ENCODE measurements around the gene OPN4. TPM values are rescaled to one million over a fixed set of nuclear protein-coding genes. Genes with fewer than 3 reads are reported as not detected.

The OPN4 gene
- total RNA-seq, 1 donor from 2014 or later = 0.18 TPM

- ATAC-seq (no peak), DNase-seq (ENCODE audit: low spot score) (no peak)
- intact Hi-C loops (cut with DNase I) = no loop called here
Observed at GRCh38 chr10:86646532-86646931, 7.8 kb upstream of the OPN4 start.

GRCh38 chr10:86646933-86647332 is 7.4 kb upstream of the OPN4 start:
- intact Hi-C loops (cut with DNase I) = no loop called here
- DNase-seq (ENCODE audit: low spot score) (no peak), ATAC-seq (no peak)

- ATAC-seq (peak; percentile 25), DNase-seq (ENCODE audit: low spot score) (no peak)
Observed at GRCh38 chr10:86647773-86648703, 6.3 kb upstream of the OPN4 start.

GRCh38 chr10:86648704-86649427 is 5.5 kb upstream of the OPN4 start:
- ATAC-seq (peak; percentile 84), DNase-seq (ENCODE audit: low spot score) (peak; percentile 82)
- intact Hi-C loops (cut with DNase I) = no loop called here

More at GRCh38 chr10:86647773-86648703, 6.3 kb upstream of the OPN4 start:
- intact Hi-C loops (cut with DNase I) = no loop called here

- ATAC-seq (peak; percentile 16), DNase-seq (ENCODE audit: low spot score) (no peak)
- intact Hi-C loops (cut with DNase I) = no loop called here
Observed at GRCh38 chr10:86649471-86650150, 4.7 kb upstream of the OPN4 start.

GRCh38 chr10:86650151-86650550 is 4.2 kb upstream of the OPN4 start:
- no peak for DNase-seq (ENCODE audit: low spot score)
- no peak for ATAC-seq
- intact Hi-C loops (cut with DNase I) = no loop called here

- ATAC-seq = no peak
- no peak for DNase-seq (ENCODE audit: low spot score)
- intact Hi-C loops (cut with DNase I) = no loop called here
Observed at GRCh38 chr10:86651021-86651471, 3.3 kb upstream of the OPN4 start.

- ATAC-seq (no peak), DNase-seq (ENCODE audit: low spot score) (peak; percentile 49)
- intact Hi-C loops (cut with DNase I) = no loop called here
Observed at GRCh38 chr10:86651631-86652331, 2.6 kb upstream of the OPN4 start.

- DNase-seq (ENCODE audit: low spot score) (peak; percentile 42), ATAC-seq (no peak)
- intact Hi-C loops (cut with DNase I) = no loop called here
Observed at GRCh38 chr10:86652361-86653202, 1.8 kb upstream of the OPN4 start.

- ATAC-seq = no peak
- DNase-seq (ENCODE audit: low spot score) = peak; percentile 10
- intact Hi-C loops (cut with DNase I) = no loop called here
Observed at GRCh38 chr10:86653379-86653778, 968 bp upstream of the OPN4 start.

- no peak for DNase-seq (ENCODE audit: low spot score)
- ATAC-seq = no peak
- intact Hi-C loops (cut with DNase I) = no loop called here
Observed at GRCh38 chr10:86653987-86654386, 360 bp upstream of the OPN4 start.

GRCh38 chr10:86655173-86655540 is 810 bp downstream of the OPN4 start:
- no peak for DNase-seq (ENCODE audit: low spot score)
- no peak for ATAC-seq
- intact Hi-C loops (cut with DNase I) = no loop called here

- no peak for ATAC-seq
- intact Hi-C loops (cut with DNase I) = no loop called here
- no peak for DNase-seq (ENCODE audit: low spot score)
Observed at GRCh38 chr10:86655596-86655995, 1.2 kb downstream of the OPN4 start.

- peak; percentile 25 for DNase-seq (ENCODE audit: low spot score)
- intact Hi-C loops (cut with DNase I) = no loop called here
- no peak for ATAC-seq
Observed at GRCh38 chr10:86657011-86657395, 2.7 kb downstream of the OPN4 start.

GRCh38 chr10:86657396-86658011 is 3.2 kb downstream of the OPN4 start:
- DNase-seq (ENCODE audit: low spot score) (no peak), ATAC-seq (no peak)
- intact Hi-C loops (cut with DNase I) = no loop called here

GRCh38 chr10:86658261-86658741 is 4.0 kb downstream of the OPN4 start:
- DNase-seq (ENCODE audit: low spot score) (peak; percentile 31), ATAC-seq (no peak)

GRCh38 chr10:86658751-86659150 is 4.4 kb downstream of the OPN4 start:
- ATAC-seq (no peak), DNase-seq (ENCODE audit: low spot score) (no peak)
- intact Hi-C loops (cut with DNase I) = no loop called here

More at GRCh38 chr10:86658261-86658741, 4.0 kb downstream of the OPN4 start:
- intact Hi-C loops (cut with DNase I) = no loop called here

All from sciatic nerve (tissue), 2 donors.